ENCODE data around the gene NAMPT.

Gene NAMPT

GRCh38 chr7:106203473-106203872, 81.3 kb downstream of the NAMPT start:
- no peak for DNase-seq (ENCODE audit: low read depth)
- H3K4me3 ChIP-seq (ENCODE audit: low read depth, low read length), result no peak overlapping the region
- no peak for TF ChIP-seq CTCF (conservative IDR thresholded peaks at IDR 0.05; ENCODE audit: low read depth, low read length)

- DNase-seq (ENCODE audit: low read depth), result no peak
- TF ChIP-seq CTCF (conservative IDR thresholded peaks at IDR 0.05; ENCODE audit: low read depth, low read length), result no peak
- no peak overlapping the region for H3K4me3 ChIP-seq (ENCODE audit: low read depth, low read length)
Observed at GRCh38 chr7:106201164-106201563, 83.6 kb downstream of the NAMPT start.

- no peak for TF ChIP-seq CTCF (conservative IDR thresholded peaks at IDR 0.05; ENCODE audit: low read depth, low read length)
- DNase-seq (ENCODE audit: low read depth), result peak; percentile 22
- H3K4me3 ChIP-seq (ENCODE audit: low read depth, low read length), result no peak overlapping the region
Observed at GRCh38 chr7:106199813-106200364, 84.9 kb downstream of the NAMPT start.

- no peak overlapping the region for H3K4me3 ChIP-seq (ENCODE audit: low read depth, low read length)
- no peak for TF ChIP-seq CTCF (conservative IDR thresholded peaks at IDR 0.05; ENCODE audit: low read depth, low read length)
- DNase-seq (ENCODE audit: low read depth), result peak; percentile 10
Observed at GRCh38 chr7:106199024-106199423, 85.8 kb downstream of the NAMPT start.
